ENCODE results near the gene SEMA4D.

Gene SEMA4D

GRCh38 chr9:89466451-89467277 lies 31.2 kb downstream of the SEMA4D start:
- peak; percentile 47 to 57 (median 52) for DNase-seq (ENCODE audit: low read depth in 3 of 3)

DNA sequence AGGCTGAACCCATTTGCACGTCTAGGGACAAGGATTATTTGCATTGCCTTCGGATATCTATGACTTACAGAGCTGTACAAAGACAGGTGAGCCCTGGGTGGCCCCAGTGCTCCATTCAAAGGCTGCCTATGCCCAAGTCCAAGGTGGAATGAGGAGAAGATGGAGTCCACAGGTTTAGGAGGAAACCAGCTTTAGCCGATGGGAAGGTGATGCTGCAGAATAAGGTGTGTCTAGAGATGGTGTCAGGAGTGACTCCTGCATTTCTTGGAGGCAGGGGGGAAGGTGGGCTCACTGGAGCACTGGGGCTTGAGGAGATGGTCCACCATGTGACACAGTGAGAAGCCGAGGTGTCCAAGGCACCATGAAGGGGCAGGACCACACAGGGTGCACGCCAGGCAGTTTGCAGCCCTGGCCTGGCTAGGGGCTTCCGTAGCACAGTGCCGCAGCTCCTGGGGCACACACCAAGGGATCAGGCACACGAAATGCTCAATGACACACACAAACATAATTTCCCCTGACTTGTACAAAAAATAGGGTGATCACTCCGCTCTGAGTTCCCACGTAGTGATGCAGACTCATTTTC lies 32.1 kb downstream of the SEMA4D start:
- DNase-seq (ENCODE audit: low read depth in 3 of 3): no peak

DNA sequence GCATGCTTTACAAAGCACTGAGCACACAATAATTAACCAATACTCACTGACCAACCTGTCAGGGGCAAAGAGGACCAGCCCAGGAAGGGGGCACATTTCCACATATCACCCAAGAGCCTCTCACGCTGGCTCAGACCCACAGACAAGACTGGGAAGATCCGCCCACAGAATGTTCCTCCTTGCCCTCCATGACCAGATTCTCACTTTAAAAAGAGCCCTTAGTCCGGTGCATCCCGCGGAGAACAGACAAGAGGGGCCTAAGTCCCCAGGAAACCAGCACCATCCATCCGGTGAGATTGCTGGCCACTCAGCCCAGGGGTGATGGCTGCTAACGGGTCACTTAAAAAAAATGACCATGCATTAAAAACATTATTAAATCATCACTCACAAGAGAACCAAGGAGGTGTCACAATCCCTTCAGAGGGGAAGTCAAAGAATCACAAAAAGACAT lies 32.9 kb downstream of the SEMA4D start:
- DNase-seq (ENCODE audit: low read depth in 3 of 3): no peak

- no peak for DNase-seq (ENCODE audit: low read depth in 3 of 3)
Measured at GRCh38 chr9:89464300-89464901, 33.5 kb downstream of the SEMA4D start.

DNA sequence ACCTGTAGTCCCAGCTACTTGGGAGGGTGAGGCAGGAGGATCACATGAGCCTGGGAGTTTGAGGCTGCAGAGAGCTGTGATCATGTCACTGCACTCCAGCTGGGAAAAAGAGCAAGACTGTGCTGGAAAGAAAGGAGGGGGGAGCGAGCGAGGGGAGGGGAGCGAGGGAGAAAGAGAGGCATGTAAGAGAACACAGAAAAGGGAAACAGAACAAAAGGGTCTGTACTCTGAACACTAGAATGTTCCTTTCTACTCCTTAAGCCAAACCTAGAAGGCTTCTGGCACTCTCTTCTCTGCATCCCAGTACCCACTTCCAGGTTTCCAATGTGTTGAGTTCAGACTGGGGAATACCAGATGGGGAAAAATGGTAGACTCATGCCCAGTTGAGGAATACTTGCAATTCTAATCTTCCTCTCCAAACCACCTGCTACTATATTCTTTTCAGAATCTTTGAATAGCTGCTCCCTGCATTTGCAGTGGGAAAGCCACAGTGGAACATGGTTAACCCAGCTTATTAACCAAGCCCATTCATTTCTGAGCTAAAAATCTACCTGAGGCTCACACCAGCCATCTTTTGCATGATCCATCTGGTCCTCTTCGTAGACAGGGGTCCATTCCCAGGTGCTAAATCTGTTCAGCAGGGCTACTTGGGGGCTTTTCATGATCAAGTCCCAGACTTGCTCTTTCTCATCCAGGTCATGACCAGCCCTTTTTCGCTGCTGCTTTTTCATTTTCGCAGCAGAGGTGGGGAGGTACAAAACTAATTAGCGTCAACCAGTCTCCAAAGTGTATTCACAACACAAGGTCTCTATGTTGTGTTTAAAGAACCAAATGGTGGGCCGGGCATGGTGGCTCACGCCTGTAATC lies 34.9 kb downstream of the SEMA4D start:
- no peak for DNase-seq (ENCODE audit: low read depth in 3 of 3)

- no peak for DNase-seq (ENCODE audit: low read depth in 3 of 3)
Measured at GRCh38 chr9:89462199-89462598, 35.7 kb downstream of the SEMA4D start.

DNA sequence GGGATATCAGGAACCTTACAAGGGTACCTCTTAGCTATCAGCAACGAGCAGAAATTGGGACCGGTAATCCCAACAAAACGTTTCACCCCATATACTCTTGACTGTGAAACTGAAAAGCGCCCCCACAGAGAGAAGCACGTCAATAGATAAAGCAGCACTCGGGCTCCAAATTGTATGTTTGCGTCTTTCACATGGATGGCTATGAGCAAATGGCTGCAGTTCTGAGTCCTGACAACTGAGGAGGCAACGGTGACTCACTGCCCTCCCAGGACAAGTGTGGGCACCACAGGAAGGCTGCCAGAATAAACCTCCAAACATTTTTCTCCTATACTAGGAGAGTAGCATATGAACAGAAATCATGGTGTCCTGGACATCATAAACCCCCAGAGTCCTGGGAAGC lies 36.6 kb downstream of the SEMA4D start:
- peak in 1 of 3 experiments; percentile 55 for DNase-seq (ENCODE audit: low read depth in 3 of 3)

GRCh38 chr9:89460551-89460950 lies 37.4 kb downstream of the SEMA4D start:
- DNase-seq (ENCODE audit: low read depth in 3 of 3): no peak

DNA sequence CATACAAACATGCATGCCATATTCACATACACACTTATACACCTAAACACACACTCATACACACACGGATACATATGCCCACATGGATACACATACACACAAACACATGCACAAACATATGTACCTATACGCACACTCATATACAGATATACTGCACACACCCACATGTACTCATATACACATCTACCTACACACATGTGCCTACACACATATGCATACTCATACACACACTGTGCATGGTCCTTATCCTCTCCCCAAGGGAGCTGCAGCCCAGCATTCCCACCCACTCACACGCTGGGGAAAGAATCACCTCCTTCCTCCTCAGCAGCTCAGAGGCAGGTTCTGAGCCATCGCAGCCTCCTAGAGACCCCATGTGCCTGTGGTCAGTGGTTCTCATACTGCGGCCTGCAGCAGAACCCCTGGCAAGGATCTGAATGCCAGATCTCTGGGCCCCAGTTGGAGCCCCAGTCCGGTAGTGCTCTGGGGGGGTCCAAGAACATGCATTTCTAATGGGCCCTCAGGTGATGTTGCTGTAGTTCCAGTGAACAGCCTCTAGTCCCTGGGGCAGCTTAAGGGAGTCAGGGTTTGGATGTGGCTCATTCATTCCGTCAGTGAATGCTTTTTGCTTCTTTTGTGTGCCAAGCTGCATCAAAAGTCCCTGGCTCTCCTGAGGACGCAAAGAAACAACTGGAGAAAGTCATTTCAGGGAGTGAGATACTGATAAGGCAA lies 39.0 kb downstream of the SEMA4D start:
- DNase-seq (ENCODE audit: low read depth in 3 of 3): no peak

DNA sequence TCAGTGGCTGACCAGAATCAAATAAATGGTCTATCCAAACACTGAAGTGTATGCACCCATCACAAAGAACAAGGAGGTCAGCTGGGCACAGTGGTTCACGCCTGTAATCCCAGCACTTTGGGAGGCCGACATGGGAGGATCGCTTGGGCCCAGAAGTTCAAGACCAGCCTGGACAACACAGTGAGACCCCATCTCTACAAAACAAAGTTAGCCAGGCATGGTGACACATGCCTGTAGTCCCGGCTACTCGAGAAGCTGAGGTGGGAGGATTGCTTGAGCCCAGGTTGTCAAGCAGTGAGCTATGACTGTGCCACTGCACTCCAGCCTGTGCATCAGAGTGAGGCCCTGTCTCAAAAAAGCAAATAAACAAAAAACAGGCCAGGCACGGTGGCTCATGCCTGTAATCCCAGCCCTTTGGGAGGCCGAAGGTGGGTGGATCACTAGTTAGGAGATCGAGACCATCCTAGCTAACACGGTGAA lies 40.5 kb downstream of the SEMA4D start:
- no peak for DNase-seq (ENCODE audit: low read depth in 3 of 3)

DNA sequence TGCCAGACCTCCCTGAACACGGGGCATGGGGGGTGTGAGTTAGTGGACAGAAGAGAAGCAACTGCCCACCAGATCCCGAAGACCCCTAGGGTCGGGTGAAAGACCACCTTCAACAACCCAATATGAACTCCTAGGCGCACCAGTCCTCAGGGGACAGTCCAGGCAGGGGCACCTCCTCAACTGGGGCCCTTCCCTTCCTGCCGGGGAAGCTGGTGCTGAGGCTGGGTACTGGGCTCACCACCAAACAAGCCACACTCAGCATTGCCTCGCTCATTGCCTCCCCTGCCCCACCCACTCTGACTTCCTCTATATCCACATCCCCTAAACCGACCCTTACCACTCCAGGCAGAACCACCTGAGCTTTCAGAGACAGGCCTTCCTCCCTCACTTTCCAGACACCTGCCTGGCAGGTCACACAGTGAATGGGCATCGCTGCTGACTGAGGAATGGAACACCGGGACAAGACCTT lies 42.5 kb downstream of the SEMA4D start:
- no peak for DNase-seq (ENCODE audit: low read depth in 3 of 3)

GRCh38 chr9:89454498-89455355 lies 43.2 kb downstream of the SEMA4D start:
- DNase-seq (ENCODE audit: low read depth in 3 of 3): no peak

- DNase-seq (ENCODE audit: low read depth in 3 of 3): no peak
Measured at GRCh38 chr9:89453452-89453851, 44.5 kb downstream of the SEMA4D start.

GRCh38 chr9:89452561-89452960 lies 45.4 kb downstream of the SEMA4D start:
- no peak for DNase-seq (ENCODE audit: low read depth in 3 of 3)

DNA sequence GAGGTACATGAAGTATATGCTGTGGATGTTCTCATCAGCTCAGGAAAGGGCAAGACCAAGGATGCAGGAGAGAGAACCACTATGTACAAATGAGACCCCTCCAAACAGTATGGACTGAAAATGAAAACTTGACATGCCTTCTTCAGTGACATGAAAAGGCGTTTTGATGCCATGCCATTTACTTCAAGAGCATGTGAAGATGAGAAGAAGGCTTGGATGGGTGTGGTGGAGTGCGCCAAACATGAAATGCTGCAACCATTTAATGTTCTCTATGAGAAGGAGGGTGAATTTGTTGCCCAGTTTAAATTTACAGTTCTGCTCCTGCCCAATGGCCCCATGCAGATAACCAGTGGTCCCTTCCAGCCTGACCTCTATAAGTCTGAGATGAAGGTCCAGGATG lies 47.7 kb downstream of the SEMA4D start:
- no peak for DNase-seq (ENCODE audit: low read depth in 3 of 3)

DNA sequence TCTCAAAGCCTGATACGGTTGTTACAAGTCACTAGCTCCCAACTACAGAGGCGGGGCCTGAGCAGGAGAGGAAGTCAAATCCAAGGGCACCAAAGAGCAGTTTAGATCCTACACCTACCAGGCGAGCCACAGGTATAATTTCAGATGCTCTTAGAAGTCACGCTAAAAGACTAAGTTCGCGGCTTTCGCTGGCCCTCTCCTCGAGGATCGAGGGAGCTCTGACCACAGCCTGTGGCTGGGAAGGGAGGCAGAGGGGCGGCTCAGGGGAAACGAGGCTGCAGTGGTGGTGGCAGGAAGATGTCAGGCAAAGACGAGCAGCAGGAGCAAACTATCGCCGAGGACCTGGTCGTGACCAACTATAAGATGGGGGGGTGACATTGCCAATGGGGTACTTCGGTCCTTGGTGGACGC lies 48.6 kb downstream of the SEMA4D start:
- no peak for DNase-seq (ENCODE audit: low read depth in 3 of 3)

GRCh38 chr9:89448821-89449220 lies 49.1 kb downstream of the SEMA4D start:
- DNase-seq (ENCODE audit: low read depth in 3 of 3): no peak

- peak in 2 of 3 experiments; percentile 27 to 41 for DNase-seq (ENCODE audit: low read depth in 3 of 3)
Measured at GRCh38 chr9:89448381-89448780, 49.5 kb downstream of the SEMA4D start.

GRCh38 chr9:89447416-89447815 lies 50.5 kb downstream of the SEMA4D start:
- DNase-seq (ENCODE audit: low read depth in 3 of 3): no peak

GRCh38 chr9:89446961-89447310 lies 51.0 kb downstream of the SEMA4D start:
- no peak for DNase-seq (ENCODE audit: low read depth in 3 of 3)

Measured in stimulated activated CD4-positive, alpha-beta T cell treated with anti-CD3 and anti-CD28 coated beads, TNF-alpha, amount 100 ng/mL, for 24 hours (primary cell).